HG02642 (cell line): ENCODE data around the gene LRRC32.
A peak's percentile ranks its signal among the peaks of the same experiment; 100 is the strongest.
"Not testable (repeated sequence)": the region's sequence is repeated elsewhere in the genome, so short reads cannot be mapped to it uniquely, and the experiment has no call there.

Experiments
- ATAC-seq: cut with Tn5 transposase; IDR thresholded peaks from one replicate; pipeline ENCODE4 v1.9.1; 2021; ENCODE audit warnings: mild to moderate bottlenecking; ENCODE audit not compliant: unreplicated experiment, poor library complexity

LRRC32 gene

DNA sequence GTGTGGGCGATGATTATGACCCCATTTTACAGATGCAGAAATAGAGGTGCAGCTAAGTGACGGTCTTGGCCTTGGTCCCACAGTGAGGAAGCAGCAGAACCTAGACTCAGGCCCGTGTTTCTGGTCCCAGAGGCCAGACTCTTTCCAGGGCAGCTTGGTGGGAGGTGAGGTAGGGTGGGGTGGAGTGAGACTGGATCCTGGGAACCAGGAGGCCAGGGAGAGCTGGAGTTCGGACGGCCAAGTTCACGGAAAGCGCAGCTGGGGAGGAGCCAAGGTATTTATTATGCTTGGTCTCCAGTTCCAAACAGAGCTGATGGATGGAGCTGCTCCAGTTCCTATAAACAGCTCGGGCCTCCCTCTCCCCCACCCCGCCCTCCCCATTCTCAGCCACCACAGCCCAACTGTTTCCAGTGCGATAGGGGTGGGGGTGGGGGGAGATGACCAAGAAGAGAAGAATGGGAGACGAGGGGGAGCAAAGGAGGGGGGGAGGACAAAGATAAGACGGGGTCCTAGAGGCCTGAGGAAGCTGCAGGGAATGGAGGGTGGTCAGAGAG, 16.2 kb downstream of the LRRC32 start:
- ATAC-seq: no peak

DNA sequence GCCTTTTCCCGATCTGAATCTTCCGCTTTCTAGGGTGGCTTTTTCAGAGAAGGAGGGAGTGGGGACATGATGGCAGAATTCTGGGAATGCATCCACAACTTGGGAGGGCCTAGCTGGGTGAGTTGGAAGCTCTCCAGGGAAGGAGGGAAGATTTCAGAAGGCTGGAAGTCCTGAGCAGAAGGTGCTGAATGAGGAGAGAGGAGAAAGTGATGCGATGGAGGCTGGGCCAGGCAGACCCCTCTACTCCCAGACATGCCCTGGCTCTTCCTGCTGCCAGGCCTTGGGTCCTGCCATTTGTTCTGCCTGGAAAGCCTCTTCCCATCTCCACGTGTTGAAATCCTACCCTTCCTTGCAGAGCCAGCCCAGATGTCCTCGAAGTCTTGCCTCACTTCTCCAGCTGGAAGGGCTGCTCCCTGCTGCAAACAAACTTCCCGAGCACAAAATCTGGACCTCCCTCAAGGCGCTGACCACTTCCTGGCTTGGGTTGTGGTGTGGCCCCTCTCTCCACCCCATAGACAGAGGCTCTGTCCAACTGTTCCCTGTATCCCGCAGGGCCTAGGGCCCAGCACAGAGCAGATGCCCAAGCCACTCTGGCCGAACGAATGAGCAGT, 16.8 kb downstream of the LRRC32 start:
- no peak for ATAC-seq

DNA sequence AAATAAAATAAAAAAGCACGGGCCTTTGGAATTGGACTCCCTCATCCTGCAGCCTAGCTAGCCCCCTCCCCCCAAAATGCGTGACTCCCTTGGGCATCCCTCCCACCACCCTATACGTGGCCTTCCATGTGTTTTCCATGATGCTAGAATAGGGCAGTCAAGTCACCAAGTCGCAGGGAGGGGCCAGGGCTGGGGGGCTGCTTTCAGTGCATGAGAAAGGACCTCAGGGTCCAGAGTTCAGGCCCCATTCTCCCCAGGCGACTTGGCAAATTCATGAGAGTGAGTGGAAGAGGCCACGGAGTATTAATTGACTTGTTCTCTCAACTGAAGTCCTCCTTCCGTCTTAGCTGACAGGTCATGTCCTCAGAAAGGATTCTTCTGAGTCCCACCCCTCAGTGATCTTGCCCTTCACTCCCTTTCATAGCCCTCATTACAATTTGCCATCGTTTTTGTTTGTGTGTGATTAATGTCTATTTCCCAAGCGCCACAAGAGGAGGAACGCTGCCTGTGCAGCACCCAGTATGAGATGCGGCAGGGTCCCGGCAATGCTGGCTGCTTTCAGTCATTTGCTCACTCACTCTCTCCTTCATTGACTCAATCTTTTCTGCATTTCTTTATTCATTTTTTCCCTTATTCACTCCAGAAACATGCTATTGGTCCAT, 17.4 kb downstream of the LRRC32 start:
- ATAC-seq: no peak

DNA sequence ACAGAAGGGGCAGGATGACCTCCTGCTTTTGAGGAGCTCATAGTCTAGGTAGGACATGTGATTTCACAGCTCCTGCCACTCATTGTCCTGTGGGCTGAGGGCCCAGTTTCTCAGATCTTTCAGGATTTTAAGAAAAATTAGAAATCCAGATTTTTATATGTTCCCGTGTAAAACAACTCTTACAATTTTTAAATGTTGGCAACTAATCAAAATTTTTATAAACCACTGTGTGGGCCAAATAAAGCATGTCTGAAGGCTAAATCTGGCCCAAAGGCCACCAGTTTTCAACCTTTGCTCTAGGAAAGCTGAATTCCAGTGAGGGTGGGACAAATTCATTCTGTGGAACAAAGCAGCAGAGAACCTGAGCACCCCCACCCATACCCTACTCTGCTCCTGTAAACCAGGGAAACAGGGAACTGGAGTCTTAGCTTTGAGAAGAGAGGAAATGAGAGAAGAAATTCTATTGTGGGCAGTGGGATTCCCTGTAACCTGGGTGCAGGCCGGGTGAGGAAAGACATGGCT, 20.6 kb downstream of the LRRC32 start:
- no peak for ATAC-seq

DNA sequence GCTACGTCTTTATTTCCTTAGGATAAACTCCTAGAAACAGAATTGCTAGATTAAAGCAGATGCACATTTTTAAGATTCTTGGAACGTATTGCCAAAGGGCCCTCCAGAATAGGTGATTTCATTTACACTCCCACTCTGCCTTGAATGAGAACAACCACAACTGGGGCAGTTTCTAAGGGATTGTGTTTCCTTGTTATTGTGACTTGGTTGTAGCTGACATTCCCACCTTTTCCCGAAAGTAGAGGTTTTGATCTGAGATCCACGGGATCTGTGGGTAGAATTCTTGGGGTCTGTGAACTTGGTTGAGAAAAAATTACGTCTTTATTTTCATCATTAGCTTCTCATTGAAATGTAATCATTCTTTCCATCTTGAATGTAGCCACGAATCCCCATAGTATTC, 21.5 kb downstream of the LRRC32 start:
- ATAC-seq: no peak

DNA sequence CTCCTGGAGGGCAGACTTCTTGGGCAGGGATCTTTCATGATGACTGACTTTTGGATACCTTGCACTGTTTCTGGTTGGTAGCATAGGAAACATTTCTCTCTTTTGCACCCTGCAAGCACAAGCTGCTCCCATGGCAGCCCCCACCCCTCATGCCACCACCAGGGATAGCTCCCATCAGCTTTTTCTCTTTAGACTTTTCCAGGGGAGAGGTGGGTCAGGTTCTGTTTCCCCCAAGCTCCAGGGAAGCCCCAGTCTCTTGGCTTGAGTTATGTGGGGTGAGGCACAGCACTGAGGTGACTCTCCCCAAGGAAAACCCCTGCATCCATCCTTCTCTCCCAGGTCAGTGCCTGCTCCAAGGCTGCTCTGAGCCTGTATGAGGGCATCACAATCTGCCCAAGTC, 22.5 kb downstream of the LRRC32 start:
- ATAC-seq: no peak

DNA sequence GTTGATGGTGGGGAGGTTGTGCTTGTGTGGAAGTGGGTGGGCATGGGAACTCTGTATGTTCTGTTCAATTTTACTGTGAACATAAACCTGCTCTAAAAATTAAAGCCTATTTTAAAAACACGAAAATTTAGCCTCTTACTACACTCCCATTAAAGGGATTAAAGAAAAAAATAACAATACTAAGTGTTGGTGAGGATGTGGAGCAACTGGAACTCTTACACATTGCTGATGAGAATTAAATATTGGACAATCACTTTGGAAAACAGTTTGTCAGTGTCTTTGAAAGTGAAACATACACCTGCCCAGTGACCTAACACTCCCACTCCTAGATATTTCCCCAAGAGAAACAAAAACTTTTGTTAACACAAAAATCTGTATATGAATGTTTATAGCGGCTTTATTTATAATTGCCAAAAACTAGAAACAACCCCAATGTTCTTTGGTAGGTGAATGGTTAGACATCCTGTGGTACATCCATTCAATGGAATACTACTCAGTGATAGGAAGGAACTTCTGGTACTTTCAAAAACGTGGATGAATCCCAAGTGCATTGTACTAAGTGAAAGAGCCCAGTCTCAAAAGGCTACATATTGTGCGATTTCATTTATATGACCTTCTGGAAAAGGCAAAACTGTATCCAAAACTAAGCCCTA, 23.5 kb downstream of the LRRC32 start:
- no peak for ATAC-seq

DNA sequence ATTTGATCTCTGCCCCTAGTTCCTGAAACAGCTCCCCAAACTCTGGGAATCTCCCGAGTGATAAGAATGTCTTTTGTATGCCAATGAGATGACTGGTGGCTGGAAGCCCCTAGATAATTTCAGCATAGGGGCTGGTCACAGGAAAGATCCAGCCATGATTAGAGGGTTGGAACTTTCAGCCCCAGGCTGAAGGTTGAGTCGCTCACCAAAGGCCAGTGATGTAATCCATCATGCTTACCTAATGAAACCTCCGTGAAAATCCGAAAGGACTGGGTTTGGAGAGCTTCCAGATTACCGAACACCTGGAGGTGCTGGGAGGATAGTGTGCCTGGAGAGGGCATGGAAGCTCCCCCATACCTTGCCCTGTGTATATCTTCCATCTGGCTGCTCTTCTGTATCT, 26.0 kb downstream of the LRRC32 start:
- no peak for ATAC-seq

DNA sequence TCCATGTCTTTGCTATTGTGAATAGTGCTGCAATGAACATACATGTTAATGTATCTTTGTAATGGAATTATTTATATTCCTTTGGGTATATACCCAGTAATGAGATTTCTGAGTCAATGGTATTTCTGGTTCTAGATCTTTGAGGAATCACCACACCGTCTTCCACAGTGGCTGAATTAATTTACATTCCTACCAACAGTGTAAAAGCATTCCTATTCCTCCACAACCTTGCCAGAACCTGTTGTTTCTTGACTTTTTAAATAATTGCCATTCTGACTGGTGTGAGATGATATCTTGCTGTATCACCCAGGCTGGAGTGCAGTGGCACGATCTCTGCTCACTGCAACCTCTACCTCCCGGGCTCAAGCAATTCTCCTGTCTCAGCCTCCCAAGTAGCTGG, 26.8 kb downstream of the LRRC32 start:
- ATAC-seq: not testable (repeated sequence)

DNA sequence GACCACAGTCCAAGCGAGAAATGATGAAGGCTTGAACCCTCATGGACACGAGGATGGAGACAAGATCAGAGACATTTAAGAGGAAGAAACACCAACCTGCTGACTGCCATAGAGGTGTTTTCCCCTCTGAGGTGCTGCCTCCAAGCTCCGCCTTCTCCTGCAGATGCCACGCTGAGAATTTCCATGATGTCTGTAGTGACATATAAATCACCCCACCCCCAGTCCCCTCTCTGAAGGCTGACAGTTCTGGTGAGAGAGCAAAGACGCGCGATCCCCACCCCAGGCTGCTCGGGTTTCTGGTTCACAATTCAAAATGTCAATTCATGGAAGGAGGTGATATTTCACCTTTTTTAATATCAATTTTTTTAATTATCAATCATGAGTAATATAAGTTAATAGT, 28.2 kb downstream of the LRRC32 start:
- ATAC-seq: no peak

DNA sequence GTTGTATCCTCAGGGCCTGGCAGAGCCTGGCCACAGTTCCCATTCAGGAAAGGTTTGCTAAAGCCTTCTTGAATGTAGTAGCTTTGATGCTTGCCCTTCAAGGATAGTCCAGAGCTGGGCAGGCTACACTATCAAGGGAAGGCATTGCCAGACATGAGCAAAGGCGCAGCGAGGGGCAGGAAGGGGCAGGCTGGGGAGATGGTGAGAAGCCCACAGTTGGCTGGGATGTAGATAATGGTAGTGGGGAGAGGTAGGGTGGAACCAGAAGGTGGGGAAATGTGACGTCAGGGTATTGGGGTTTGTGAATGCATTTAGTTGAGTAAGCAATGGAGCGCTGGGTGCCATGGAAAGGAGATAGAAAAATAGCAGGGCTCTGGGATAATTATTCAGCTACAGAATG, 28.6 kb downstream of the LRRC32 start:
- no peak for ATAC-seq

DNA sequence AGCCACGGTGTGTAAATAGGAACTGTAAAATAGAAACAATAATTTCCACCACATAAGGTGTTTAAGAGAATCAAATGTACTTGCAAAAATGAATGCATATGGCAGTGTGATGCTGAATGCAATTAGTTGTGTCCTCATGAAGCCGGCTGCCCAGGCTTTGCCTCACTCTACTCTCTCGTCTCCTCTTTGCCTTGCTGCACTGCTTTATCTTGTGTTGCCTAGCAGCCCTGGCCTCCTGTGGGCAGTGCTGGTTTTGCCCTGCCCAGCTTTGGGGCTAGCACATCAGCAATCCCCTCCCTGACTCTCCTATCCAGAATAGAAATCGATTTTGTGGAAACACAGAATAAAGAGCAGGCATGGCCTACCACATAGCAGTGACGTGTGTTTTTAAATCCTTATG, 30.0 kb downstream of the LRRC32 start:
- ATAC-seq: no peak

DNA sequence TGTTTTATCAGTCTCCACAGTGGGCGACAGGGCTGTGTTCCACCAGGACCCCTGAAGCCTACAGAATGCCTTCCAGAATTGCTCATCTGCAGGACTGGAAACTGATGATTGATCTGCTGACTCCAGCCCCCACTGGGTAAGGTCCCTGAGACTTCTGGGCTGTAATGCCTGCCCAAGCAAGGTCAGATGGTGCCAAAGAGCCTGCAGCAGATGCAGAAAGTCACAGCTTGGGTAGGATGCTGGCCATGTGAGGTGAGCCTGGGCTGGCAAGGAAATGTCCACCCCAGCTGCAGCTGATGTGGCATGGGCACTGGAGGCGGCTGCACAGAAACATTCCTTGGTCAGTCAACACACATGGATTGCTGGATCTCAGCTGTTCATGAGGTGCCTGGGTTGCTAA, 30.9 kb downstream of the LRRC32 start:
- ATAC-seq: no peak

DNA sequence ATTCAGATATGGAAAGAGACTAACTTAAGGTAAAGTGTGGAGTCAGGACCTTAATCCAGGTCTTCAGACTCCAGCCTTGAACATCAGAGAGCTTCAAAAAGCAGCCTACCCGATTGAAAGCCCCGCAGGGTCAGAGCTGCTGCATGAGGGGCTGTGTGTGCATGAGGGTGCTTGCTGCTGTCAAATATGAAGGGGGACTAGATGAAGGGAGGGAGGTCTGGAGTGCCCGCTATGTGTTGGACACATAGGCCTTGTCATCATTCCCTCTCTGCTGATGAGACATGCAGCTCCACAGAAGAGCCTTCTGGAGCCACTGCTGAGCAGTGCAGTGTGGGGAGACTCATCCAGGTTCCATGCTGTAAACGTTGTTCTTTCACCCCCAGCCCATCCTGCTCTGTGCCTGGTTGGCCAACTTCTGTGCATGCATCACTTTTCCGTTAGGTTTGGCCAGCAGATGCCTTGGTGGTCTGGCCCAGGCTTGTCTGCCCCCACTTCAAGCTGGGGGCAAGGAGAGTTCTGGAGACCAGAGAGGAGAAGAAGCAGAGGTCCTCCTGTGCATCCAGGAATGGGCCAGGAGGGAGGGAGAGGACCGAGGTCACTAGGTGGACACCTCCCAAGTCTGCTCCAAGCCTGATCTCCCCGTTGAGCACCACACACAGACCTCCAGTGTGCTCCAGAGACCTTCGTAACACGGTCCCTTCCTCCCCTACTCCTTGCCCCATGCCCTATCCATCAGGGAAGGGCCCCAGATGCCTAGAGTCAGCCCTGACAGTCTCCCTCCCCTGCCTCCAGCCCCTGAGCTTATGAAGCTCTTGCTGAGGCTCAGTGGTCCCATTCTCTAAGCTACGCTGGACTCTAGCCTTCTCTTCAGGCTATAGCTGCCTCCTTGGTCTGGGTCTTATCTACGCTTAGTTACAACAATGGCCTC, 32.0 kb downstream of the LRRC32 start:
- ATAC-seq: no peak

DNA sequence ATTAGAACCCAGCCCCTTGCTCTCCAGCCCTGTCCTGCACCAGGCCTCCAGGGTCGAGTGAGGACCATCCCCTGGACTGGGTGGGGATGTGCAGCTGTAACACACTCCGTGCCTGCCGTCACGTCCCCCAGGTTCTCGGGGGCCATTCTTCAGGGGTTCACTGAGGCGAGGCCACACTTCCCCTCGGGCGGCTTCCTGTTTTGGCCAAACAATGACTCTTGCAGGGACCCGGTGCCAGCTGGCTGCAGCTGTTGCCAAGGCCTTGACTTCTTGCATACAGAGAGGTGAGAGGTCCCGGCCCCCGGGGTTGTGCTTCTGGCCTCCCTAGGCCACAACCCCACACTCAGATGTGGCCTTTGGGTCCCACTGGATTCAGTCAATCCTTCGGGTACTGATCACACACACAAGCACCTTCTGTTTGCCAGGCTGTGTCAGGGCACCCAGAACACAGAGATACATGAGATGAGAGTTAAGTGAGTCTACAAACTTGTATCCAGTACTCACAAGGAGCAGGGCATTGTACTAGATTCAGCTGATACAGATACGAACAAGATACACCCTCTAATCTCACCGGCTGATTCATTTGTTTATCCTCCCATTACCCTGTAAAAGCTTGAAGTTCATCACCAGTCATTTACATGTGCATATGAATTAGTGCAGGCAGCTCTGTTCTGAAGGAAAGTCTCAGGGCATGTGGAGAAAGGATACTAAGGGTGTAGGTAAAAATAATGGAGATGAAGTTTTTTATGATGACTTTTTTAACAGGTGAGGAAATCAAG, 32.9 kb downstream of the LRRC32 start:
- peak; percentile 92 for ATAC-seq

DNA sequence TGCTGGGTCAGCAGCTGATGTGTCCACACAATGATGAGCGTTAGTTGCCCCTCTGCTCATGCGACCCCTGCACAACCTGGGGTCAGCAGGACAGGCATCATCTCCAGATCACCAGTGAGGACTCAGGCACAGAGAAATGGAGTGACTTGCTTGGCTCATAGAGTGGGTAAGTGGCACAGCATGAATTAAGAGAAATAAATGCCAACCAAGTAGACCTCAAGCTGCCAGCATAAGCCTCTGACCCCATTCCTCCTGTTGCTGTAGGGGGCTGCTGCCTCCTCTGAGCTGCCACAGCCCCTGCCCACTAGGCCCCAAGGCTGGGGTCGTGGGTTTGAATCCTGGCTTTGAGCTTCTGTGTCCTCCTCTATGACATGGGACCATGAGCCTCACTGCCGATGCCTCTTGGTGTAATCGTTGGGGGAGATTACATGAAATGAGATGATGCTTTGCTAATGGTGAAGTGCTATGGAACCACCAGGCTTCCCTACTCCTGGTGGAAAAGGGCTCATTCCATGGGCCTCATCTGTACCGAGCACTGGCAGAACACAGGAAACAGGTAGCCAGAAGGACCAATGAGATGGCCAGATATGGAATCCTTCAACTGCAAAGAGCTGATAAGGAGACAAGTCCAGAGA, 33.6 kb downstream of the LRRC32 start:
- no peak for ATAC-seq

DNA sequence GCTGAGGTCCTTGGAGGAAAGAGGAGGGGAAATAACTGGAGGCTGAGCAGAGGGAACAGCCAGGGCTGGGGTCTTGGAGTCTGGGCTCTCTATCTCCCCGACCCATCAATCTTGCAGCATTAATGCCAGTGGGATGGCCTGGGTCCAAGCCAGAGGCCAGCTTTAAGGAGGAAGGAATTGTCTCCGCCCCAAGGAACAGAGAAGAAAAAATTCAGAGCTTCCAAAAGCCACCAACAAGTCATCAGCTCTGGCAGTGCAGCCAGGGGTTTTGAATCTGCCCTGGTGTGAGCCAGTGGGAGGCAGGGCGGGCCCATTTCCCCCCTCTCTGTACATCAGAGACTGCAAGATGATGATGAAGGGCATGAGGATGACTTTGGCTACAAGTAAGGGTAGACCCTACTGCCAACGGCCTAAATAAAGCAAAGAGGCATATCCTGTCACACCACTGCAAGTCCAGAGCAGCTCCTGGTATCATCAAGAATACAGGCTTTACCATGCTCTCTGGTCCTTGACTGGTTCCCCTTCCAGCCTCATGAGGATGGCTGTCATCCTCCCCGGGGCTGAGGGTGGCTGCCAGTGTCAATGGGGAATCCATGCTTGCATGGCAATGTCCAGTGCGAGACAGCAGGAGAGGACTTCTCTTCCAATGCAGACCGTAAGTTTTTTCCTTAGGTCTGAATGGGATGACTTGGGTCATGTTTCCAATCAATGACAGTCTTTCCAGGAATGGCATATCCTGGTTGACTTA, 34.4 kb downstream of the LRRC32 start:
- no peak for ATAC-seq

DNA sequence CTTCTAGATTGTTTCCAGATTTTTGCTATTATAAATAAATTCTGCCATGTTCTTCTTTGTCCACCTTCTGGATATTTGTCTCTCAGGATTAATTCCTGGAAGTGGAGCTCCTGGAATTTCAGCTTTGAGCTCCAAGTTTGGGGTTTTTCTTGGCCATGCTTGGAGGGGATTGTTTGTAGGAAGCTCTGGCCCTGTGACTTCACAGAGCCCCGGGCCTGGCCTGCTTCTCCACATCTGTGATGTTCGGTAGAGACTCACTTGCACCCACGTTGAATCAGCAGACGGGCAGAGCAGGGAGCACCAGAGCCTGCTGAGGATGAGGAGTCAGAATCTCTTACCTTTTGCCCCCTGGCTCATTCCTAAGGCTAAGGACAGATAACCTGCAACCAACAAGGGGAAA, 35.7 kb downstream of the LRRC32 start:
- no peak for ATAC-seq
